IMR-90 (cell line): ENCODE results near the gene SOX5. TPM values are rescaled to one million over a fixed set of nuclear protein-coding genes. Genes with fewer than 3 reads are reported as not detected.

ENCODE experiments used
- ATAC-seq: fragments of 200-7000 bp; cut with Tn5 transposase; 2 replicates; pipeline ENCODE4 v1.9.1; 2020; ENCODE audit warnings: low read depth, mild to moderate bottlenecking, moderate library complexity
- BruUV-seq: library from RNA; stranded (reverse); fragments of 400-500 nt; replicated peaks from 2 replicates; lab custom pipeline; 2021; lab: Mats Ljungman, UMichigan
- CTCF ChIA-PET: fragments of 300-600 bp; formaldehyde crosslinking; extraction: SDS; loops from one replicate; lab custom pipeline; 2021; ENCODE audit warnings: antibody characterized with exemption; lab: Yijun Ruan, JAX
- POLR2A ChIA-PET: fragments of 300-600 bp; sonication (Branson Sonifier 250); formaldehyde crosslinking; loops from one replicate; lab custom pipeline; 2022; ENCODE audit warnings: antibody characterized with exemption; ENCODE audit not compliant: unreplicated experiment; lab: Charles Lee
- DNase-seq: peaks from one replicate; pipeline ENCODE4 v3.0.0; 2013
- H2AFZ ChIP-seq: replicated peaks from 2 replicates; pipeline ENCODE3; 2013; ENCODE audit warnings: low read length, mild to moderate bottlenecking; ENCODE audit not compliant: poor library complexity
- H2AK5ac ChIP-seq: 2 replicates; pipeline ENCODE4 v1.6.1; 2013; ENCODE audit warnings: low read depth, low read length, inconsistent platforms
- H2AK9ac ChIP-seq: replicated peaks from 2 replicates; pipeline ENCODE3; 2013; ENCODE audit warnings: mild to moderate bottlenecking, low read depth, low read length, moderate library complexity; ENCODE audit not compliant: poor library complexity
- H2BK120ac ChIP-seq: 2 replicates; pipeline ENCODE4 v1.6.1; 2013; ENCODE audit warnings: low read depth, low read length, inconsistent platforms
- H2BK15ac ChIP-seq: 3 replicates; pipeline ENCODE4 v1.6.1; 2013; ENCODE audit warnings: low read depth, low read length, inconsistent platforms
- H2BK20ac ChIP-seq: 2 replicates; pipeline ENCODE4 v1.6.1; 2013; ENCODE audit warnings: low read depth, mild to moderate bottlenecking, inconsistent platforms, low read length, moderate library complexity
- H2BK5ac ChIP-seq: 2 replicates; pipeline ENCODE4 v1.6.1; 2013; ENCODE audit warnings: mild to moderate bottlenecking, low read depth, low read length, inconsistent platforms; ENCODE audit not compliant: poor library complexity, severe bottlenecking
- H3K14ac ChIP-seq: replicated peaks from 2 replicates; pipeline ENCODE4 v1.6.1; 2013; ENCODE audit warnings: low read depth, low read length, inconsistent platforms
- H3K18ac ChIP-seq: 2 replicates; pipeline ENCODE4 v1.6.1; 2013; ENCODE audit warnings: low read depth, low read length, control low read depth
- H3K23ac ChIP-seq: 2 replicates; pipeline ENCODE4 v1.6.1; 2013; ENCODE audit warnings: low read depth, low read length, inconsistent platforms
- H3K27ac ChIP-seq: 2 replicates; pipeline ENCODE4 v1.5.1; 2013; ENCODE audit warnings: mild to moderate bottlenecking, control low read depth, low read length; ENCODE audit not compliant: insufficient read depth
- H3K27me3 ChIP-seq: 2 replicates; pipeline ENCODE4 v1.6.1; 2013; ENCODE audit warnings: low read length; ENCODE audit not compliant: control insufficient read depth, insufficient read depth
- H3K36me3 ChIP-seq: 2 replicates; pipeline ENCODE4 v1.6.1; 2013; ENCODE audit warnings: low read length, mixed read lengths; ENCODE audit not compliant: control insufficient read depth, insufficient read depth
- H3K4ac ChIP-seq: 2 replicates; pipeline ENCODE4 v1.6.1; 2013; ENCODE audit warnings: low read depth, low read length, inconsistent platforms
- H3K4me1 ChIP-seq: 2 replicates; pipeline ENCODE4 v1.6.1; 2013; ENCODE audit warnings: low read length, mixed read lengths; ENCODE audit not compliant: control insufficient read depth, insufficient read depth
- H3K4me2 ChIP-seq: 2 replicates; pipeline ENCODE4 v1.6.1; 2013; ENCODE audit warnings: low read depth, mild to moderate bottlenecking, control low read depth, low read length, moderate library complexity
- H3K4me3 ChIP-seq: 2 replicates; pipeline ENCODE4 v1.5.1; 2013; ENCODE audit warnings: low read depth, mild to moderate bottlenecking, control low read depth, low read length, moderate library complexity; ENCODE audit not compliant: insufficient read depth
- H3K56ac ChIP-seq: 2 replicates; pipeline ENCODE4 v1.6.1; 2013; ENCODE audit warnings: low read length, inconsistent platforms; ENCODE audit not compliant: insufficient read depth; ENCODE audit errors: extremely low read depth
- H3K79me1 ChIP-seq, 2 experiments: 2 replicates each; pipeline ENCODE4 v1.6.1; 2013; ENCODE audit warnings: low read length in 2 of 2, inconsistent platforms in 1 of 2, low read depth in 1 of 2
- H3K9ac ChIP-seq: 2 replicates; pipeline ENCODE4 v1.6.1; 2013; ENCODE audit warnings: low read depth, low read length, control low read depth
- H3K9me1 ChIP-seq: 2 replicates; pipeline ENCODE4 v1.6.1; 2013; ENCODE audit warnings: low read length, inconsistent platforms; ENCODE audit not compliant: insufficient read depth
- H3K9me3 ChIP-seq: 2 replicates; pipeline ENCODE4 v1.6.1; 2013; ENCODE audit warnings: low read length; ENCODE audit not compliant: control insufficient read depth, insufficient read depth
- H4K20me1 ChIP-seq: 2 replicates; pipeline ENCODE4 v1.6.1; 2013; ENCODE audit warnings: low read length, inconsistent platforms; ENCODE audit not compliant: insufficient read depth
- H4K5ac ChIP-seq: 2 replicates; pipeline ENCODE4 v1.6.1; 2013; ENCODE audit warnings: mild to moderate bottlenecking, low read depth, low read length, control low read depth
- H4K8ac ChIP-seq, 2 experiments: 2 replicates each; pipeline ENCODE4 v1.6.1; 2013; ENCODE audit warnings: low read depth in 2 of 2, low read length in 2 of 2, control low read depth in 1 of 2, inconsistent platforms in 1 of 2
- H4K91ac ChIP-seq: 2 replicates; pipeline ENCODE4 v1.6.1; 2013; ENCODE audit warnings: low read depth, low read length, inconsistent platforms; ENCODE audit not compliant: insufficient read depth
- CEBPB ChIP-seq: IDR thresholded peaks from 2 replicates; pipeline ENCODE4 v1.6.1; 2012; ENCODE audit warnings: low read depth, low read length, improper control_type of control experiment
- MAFK ChIP-seq: IDR thresholded peaks from 2 replicates; pipeline ENCODE4 v1.6.1; 2012; ENCODE audit warnings: low read depth, low read length, improper control_type of control experiment
- WGBS, 2 experiments: methylation state at CpG; one replicate each; pipeline versions ENCODE4 v1.1.5 to v1.1.7; 2013; ENCODE audit warnings: missing lambda C conversion rate in 2 of 2; ENCODE audit not compliant: insufficient read length in 1 of 2; ENCODE audit errors: extremely low coverage in 2 of 2; 5-methylcytosine and 5-hydroxymethylcytosine counted together
- dilution Hi-C: fragments of 300-500 bp; cut with HindIII; formaldehyde crosslinking; loops from one replicate; pipeline ENCODE4 v1.14.3; 2018; ENCODE audit warnings: low sequenced_read_pairs; ENCODE audit not compliant: unreplicated experiment
- in situ Hi-C: fragments of 300-500 bp; cut with MboI; formaldehyde crosslinking; loops from 3 replicates; pipeline ENCODE4 v1.14.3; 2019; ENCODE audit warnings: low sequenced_read_pairs, inconsistent platforms, mixed read lengths
- intact Hi-C: fragments of 100-400 bp; cut with micrococcal nuclease; formaldehyde crosslinking; loops from 2 replicates; pipeline ENCODE4 v1.10.0; 2022
- polyA plus RNA-seq, 3 experiments: library from polyadenylated mRNA; depleted of rRNA; stranded (reverse); fragments of >200 nt; gene quantifications; 2 replicates each; pipeline ENCODE4 v1.2.3, GENCODE V29; 2012; ENCODE audit warnings: low replicate concordance in 1 of 3
- total RNA-seq: library from RNA; depleted of rRNA; stranded (reverse); fragments of >200 nt; gene quantifications from 2 replicates; pipeline ENCODE4 v1.2.3, GENCODE V29; 2012

SOX5 gene
- total and polyA plus RNA-seq, 2 of the 4 experiments (the other 2 are of a cell fraction): 1.1 to 13.1 TPM

GRCh38 chr12:23938422-23938821 lies 11.0 kb downstream of the SOX5 start:
- Histone ChIP-seq H2AK5ac (no peak overlapping the region), H3K79me1 (no peaks in the 10 kb centered on the region), H3K14ac (no peak overlapping the region), H3K56ac (no peak overlapping the region), H3K4me3 (no peak overlapping the region), H3K18ac (no peak overlapping the region), H2BK20ac (no peak overlapping the region), H3K23ac (no peak overlapping the region), H3K9me1 (no peaks in the 10 kb centered on the region), H3K4ac (no peak overlapping the region), H3K27ac (no peak overlapping the region), H3K4me2 (no peak overlapping the region), H4K5ac (no peak overlapping the region), H3K9ac (no peak overlapping the region), H2BK15ac (no peak overlapping the region), H2AK9ac (no peak overlapping the region), H2BK120ac (no peak overlapping the region), H4K8ac (no peak overlapping the region), H3K9me3 (no peaks in the 10 kb centered on the region), H2BK5ac (no peak overlapping the region), H4K20me1 (no peaks in the 10 kb centered on the region), H3K36me3 (no peaks in the 10 kb centered on the region), H3K4me1 (no peaks in the 10 kb centered on the region), H2AFZ (no peak overlapping the region), H4K91ac (no peak overlapping the region), H3K27me3 (no peaks in the 10 kb centered on the region)
- no CpG with 5 or more reads among the region's 3 CpGs for WGBS, 2 experiments
- dilution Hi-C loops (no loop called here), in situ Hi-C loops (no loop called here), intact Hi-C loops (no loop called here)
- no peak for DNase-seq
- ChIA-PET CTCF (no interaction called here), POLR2A (interaction anchor here (0.5 kb wide), 1 partner anchor 9 kb away, joined by 4 read pairs; no protein-coding TSS in a partner anchor)
- no TSS peak for BruUV-seq
- ATAC-seq: no peak
- TF ChIP-seq CEBPB: no peak
- peak; percentile 63 for TF ChIP-seq MAFK
